GM21423 (cell line): ENCODE data around the gene ECSCR.
"Not testable (repeated sequence)": the region's sequence is repeated elsewhere in the genome, so short reads cannot be mapped to it uniquely, and the experiment has no call there.

Source experiments
- ATAC-seq: cut with Tn5 transposase; IDR thresholded peaks from one replicate; pipeline ENCODE4 v1.9.1; 2021; ENCODE audit warnings: mild to moderate bottlenecking, moderate library complexity; ENCODE audit not compliant: unreplicated experiment

Gene ECSCR

GRCh38 chr5:139462586-139463276 is at the start of gene ECSCR:
TSS of gene ECSCR (minus strand) at chr5:139462743. CDS start at chr5:139462670, 73 bp downstream.
- no peak for ATAC-seq

- ATAC-seq, result not testable (repeated sequence)
Observed at GRCh38 chr5:139504722-139505121, 42.2 kb upstream of the ECSCR start.

GRCh38 chr5:139503879-139504278 is 41.3 kb upstream of the ECSCR start:
- ATAC-seq, result not testable (repeated sequence)

GRCh38 chr5:139503036-139503817 is 40.7 kb upstream of the ECSCR start:
- not testable (repeated sequence) for ATAC-seq

GRCh38 chr5:139501381-139501780 is 38.8 kb upstream of the ECSCR start:
- no peak for ATAC-seq

GRCh38 chr5:139495638-139496435 is 33.3 kb upstream of the ECSCR start:
- ATAC-seq, result no peak

GRCh38 chr5:139494832-139495231 is 32.3 kb upstream of the ECSCR start:
- no peak for ATAC-seq

GRCh38 chr5:139494256-139494655 is 31.7 kb upstream of the ECSCR start:
- no peak for ATAC-seq

- ATAC-seq, result no peak
Observed at GRCh38 chr5:139492700-139493192, 30.2 kb upstream of the ECSCR start.

- no peak for ATAC-seq
Observed at GRCh38 chr5:139488260-139488659, 25.7 kb upstream of the ECSCR start.

GRCh38 chr5:139486201-139486600 is 23.7 kb upstream of the ECSCR start:
- no peak for ATAC-seq

- ATAC-seq, result not testable (repeated sequence)
Observed at GRCh38 chr5:139482890-139483208, 20.3 kb upstream of the ECSCR start.

GRCh38 chr5:139482050-139482889 is 19.7 kb upstream of the ECSCR start, which contains the start of gene STING1:
TSS of gene STING1 (minus strand) at chr5:139482758. CDS start at chr5:139481704, 1,054 bp downstream.
- peak; percentile 55 for ATAC-seq

- peak; percentile 17 for ATAC-seq
Observed at GRCh38 chr5:139481580-139482049, 19.1 kb upstream of the ECSCR start.

- no peak for ATAC-seq
Observed at GRCh38 chr5:139481122-139481533, 18.6 kb upstream of the ECSCR start.

- not testable (repeated sequence) for ATAC-seq
Observed at GRCh38 chr5:139479729-139480128, 17.2 kb upstream of the ECSCR start.

GRCh38 chr5:139478657-139479423 is 16.3 kb upstream of the ECSCR start:
- ATAC-seq, result not testable (repeated sequence)

- ATAC-seq, result no peak
Observed at GRCh38 chr5:139475865-139476617, 13.5 kb upstream of the ECSCR start.
